GM19324 (cell line): ENCODE results near the gene FAHD1.

Experiments used
- ATAC-seq: cut with Tn5 transposase; IDR thresholded peaks from one replicate; pipeline ENCODE4 v1.9.1; 2021; ENCODE audit warnings: mild to moderate bottlenecking, moderate library complexity; ENCODE audit not compliant: unreplicated experiment, low FRiP score

Gene FAHD1

GRCh38 chr16:1878256-1878655 lies 51.2 kb downstream of the FAHD1 start:
- no peak for ATAC-seq
